ENCODE data around the gene MRGPRG.

DNA sequence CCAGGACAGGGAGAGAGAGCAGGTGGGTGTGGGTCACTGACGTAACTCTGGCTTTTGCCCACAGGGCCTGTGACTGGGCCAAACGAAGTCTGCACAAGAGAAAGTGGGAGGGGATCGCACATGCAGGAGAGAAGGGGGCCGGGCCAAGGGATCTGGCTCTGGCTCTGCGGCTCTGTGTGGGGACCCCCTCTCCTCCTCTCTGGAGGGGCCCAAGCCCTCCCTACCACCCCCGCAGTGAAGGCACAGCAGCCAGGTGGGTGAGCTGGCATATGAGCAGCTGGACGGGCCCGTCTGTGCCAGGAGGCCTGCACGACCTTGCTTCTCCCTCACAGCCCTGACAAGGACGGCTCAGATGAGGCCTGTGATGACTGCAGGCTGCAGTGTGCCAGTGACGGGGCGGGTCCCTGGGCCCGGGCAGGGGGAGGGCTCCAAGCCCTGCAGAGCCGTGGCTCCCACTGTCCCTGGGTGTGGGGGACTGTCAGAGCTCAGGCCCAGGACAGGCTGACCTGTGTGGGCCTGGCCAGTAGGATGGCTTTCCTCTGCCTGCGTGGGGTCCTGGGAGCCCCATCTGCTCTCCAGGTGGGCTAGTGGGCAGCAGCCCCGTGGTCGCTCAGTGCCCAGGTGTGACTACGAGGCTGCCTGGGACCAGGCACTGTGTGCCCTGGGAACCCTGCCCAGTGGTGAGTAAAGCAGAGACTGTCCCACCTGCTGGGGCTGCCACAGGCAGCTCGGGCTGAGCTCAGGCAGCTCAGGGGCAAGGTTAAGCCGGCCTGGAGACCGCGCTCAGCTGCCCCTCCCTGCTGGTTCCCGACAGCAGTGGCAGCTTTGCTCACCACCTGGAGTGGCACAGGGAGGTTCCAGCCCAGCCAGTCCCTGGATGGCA lies 22.2 kb downstream of the MRGPRG start:
- no peak for TF ChIP-seq YY1 (IDR thresholded peaks at IDR 0.05; ENCODE audit: insufficient read depth, insufficient read length)
- no peak for TF ChIP-seq SUZ12 (IDR thresholded peaks at IDR 0.05; ENCODE audit: extremely low read depth, insufficient read depth, insufficient read length)

Measured in NT2/D1 (cell line).